Left ventricle myocardium inferior (tissue), 1 donor: ENCODE data around the gene BIVM. TPM values are rescaled to one million over a fixed set of nuclear protein-coding genes. Genes with fewer than 3 reads are reported as not detected.

Experiments
- DNase-seq: peaks from one replicate; pipeline ENCODE4 v3.0.0-alpha.2; 2020
- H3K27ac ChIP-seq: fragments of 200-600 bp; replicated peaks from 2 replicates; pipeline ENCODE4 v1.8.0; 2021
- H3K27me3 ChIP-seq: fragments of 200-600 bp; 2 replicates; pipeline ENCODE4 v1.8.0; 2021; ENCODE audit warnings: low read depth
- H3K36me3 ChIP-seq: fragments of 200-600 bp; 2 replicates; pipeline ENCODE4 v1.8.0; 2021
- H3K4me1 ChIP-seq: fragments of 200-600 bp; 2 replicates; pipeline ENCODE4 v1.8.0; 2021
- H3K4me3 ChIP-seq: fragments of 200-600 bp; 2 replicates; pipeline ENCODE4 v1.8.0; 2021; ENCODE audit warnings: mild to moderate bottlenecking, moderate library complexity
- H3K9me3 ChIP-seq: fragments of 200-600 bp; replicated peaks from 2 replicates; pipeline ENCODE4 v1.8.0; 2021
- intact Hi-C: fragments of 100-400 bp; cut with micrococcal nuclease; formaldehyde crosslinking; loops from one replicate; pipeline ENCODE4 v1.11.0; 2022
- total RNA-seq: library from RNA; stranded (reverse); fragmentation: NEBNext Ultra II Directional; extraction: Animal tissue kit (Norgen Biotek cat#: 25700); gene quantifications from one replicate; pipeline ENCODE4 v1.2.1, GENCODE V29; 2021
- TF ChIP-seq, protein P1 (sequence below): fragments of 200-600 bp; IDR thresholded peaks from 2 replicates; pipeline ENCODE4 v1.8.0; 2021; ENCODE audit warnings: antibody characterized with exemption, mild to moderate bottlenecking, borderline replicate concordance
- donor health status: DM: no; HTN: yes; CAD: no; lungs with severe emphysema.

BIVM gene
- total RNA-seq, 1 donor from 2014 or later, result 37.5 TPM

DNA sequence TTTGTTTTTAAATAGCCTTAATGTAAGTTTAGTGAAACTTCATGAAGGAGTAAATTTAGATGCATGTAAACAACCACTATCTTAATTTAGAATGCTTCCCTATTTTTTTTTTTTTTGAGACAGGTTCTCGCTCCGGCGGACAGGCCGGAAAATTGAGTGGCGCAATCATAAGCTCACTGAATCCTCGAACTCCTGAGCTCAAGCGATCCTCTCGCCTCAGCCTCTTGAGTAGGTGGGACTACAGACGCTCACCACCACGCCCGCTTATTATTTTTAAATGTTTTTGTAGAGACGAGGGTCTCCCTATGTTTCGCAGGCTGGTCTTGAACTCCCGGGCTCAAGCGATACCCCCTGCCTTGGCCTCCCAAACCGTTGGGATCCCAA lies 26.9 kb upstream of the BIVM start:
- intact Hi-C loops, result no loop called here

DNA sequence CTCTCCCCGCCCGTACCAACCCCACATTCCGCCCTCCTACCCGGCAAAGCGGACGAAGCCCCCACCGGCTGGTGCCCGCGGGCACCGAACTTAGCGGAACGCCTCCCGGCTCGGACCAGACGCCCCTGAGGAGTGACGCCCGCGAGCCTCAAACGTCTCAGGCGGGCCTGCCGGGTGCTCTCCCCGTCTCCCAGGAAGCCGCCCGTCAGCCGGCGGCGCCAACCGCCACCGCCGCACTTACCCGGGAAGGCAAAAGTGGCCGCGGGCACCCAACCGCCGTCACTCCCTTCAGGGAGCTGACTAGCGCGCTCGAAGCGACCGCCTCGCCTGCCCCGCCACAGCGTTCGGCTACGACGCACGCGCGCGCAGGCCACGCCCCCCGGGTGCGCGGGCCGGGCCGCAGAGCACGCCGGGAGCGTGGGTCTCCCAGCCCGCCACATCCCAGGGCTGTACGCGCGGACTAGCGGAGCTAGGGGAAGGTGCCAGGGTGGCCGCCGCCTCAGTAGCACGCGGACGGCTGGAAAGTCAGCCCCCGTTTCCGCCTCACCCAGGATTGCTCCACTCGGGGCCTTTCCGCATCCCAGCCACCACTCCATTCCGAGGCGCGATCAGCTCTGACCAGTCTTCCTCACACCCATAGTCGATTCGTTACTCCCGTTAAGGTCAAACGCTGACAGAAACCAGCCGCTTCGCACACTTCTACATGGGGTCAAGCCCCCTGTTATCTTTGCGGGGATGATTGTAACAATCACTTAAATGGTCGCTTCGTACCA lies 25.3 kb upstream of the BIVM start, which contains the start of gene TEX30:
TEX30 (minus strand) TSS at position 346 of the 773 bp plus-strand sequence. CDS start 3,760 bp downstream, outside the sequence.
- Histone ChIP-seq H3K4me1 (peaks cover 18% of the 10 kb centered on the region), H3K27me3 (no peaks in the 10 kb centered on the region), H3K36me3 (no peaks in the 10 kb centered on the region), H3K27ac (peak within 1 kb of the TSS; percentile 85), H3K9me3 (no peaks in the 10 kb centered on the region), H3K4me3 (peak within 1 kb of the TSS; percentile 93)
- intact Hi-C loops, result no loop called here
- TF ChIP-seq, protein P1, sequence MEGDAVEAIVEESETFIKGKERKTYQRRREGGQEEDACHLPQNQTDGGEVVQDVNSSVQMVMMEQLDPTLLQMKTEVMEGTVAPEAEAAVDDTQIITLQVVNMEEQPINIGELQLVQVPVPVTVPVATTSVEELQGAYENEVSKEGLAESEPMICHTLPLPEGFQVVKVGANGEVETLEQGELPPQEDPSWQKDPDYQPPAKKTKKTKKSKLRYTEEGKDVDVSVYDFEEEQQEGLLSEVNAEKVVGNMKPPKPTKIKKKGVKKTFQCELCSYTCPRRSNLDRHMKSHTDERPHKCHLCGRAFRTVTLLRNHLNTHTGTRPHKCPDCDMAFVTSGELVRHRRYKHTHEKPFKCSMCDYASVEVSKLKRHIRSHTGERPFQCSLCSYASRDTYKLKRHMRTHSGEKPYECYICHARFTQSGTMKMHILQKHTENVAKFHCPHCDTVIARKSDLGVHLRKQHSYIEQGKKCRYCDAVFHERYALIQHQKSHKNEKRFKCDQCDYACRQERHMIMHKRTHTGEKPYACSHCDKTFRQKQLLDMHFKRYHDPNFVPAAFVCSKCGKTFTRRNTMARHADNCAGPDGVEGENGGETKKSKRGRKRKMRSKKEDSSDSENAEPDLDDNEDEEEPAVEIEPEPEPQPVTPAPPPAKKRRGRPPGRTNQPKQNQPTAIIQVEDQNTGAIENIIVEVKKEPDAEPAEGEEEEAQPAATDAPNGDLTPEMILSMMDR, result no peak
- DNase-seq, result peak; percentile 85

More for the DNA sequence above, 26.9 kb upstream of the BIVM start:
- Histone ChIP-seq H3K4me3 (peak overlapping the region; percentile 93), H3K4me1 (peaks cover 18% of the 10 kb centered on the region), H3K27ac (no peak overlapping the region), H3K27me3 (no peaks in the 10 kb centered on the region), H3K9me3 (no peaks in the 10 kb centered on the region), H3K36me3 (no peaks in the 10 kb centered on the region)
- DNase-seq, result no peak
- TF ChIP-seq, protein P1, result no peak

DNA sequence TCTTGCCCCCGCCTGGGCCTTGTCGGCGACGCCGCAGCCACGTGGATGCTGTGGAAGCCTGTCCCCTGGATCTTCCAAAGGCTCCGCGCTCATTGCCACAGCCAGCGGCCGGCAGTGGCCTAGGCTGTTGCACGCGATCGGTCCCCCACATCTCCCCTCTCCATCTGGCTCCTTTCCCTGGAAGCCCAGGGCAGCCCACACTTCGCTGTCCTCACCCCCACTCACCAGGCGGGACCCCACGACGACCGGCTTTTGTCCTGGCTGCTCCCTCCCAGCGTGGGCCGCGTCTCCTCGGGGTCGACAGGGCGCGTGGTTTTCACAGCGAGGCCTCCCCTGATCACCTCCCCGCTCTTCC lies 24.7 kb upstream of the BIVM start:
- Histone ChIP-seq H3K9me3 (no peaks in the 10 kb centered on the region), H3K27ac (peak overlapping the region; percentile 85), H3K4me3 (peak overlapping the region; percentile 93), H3K36me3 (no peaks in the 10 kb centered on the region), H3K27me3 (no peaks in the 10 kb centered on the region), H3K4me1 (peaks cover 18% of the 10 kb centered on the region)
- no peak for DNase-seq
- intact Hi-C loops, result no loop called here
- TF ChIP-seq, protein P1, result no peak

DNA sequence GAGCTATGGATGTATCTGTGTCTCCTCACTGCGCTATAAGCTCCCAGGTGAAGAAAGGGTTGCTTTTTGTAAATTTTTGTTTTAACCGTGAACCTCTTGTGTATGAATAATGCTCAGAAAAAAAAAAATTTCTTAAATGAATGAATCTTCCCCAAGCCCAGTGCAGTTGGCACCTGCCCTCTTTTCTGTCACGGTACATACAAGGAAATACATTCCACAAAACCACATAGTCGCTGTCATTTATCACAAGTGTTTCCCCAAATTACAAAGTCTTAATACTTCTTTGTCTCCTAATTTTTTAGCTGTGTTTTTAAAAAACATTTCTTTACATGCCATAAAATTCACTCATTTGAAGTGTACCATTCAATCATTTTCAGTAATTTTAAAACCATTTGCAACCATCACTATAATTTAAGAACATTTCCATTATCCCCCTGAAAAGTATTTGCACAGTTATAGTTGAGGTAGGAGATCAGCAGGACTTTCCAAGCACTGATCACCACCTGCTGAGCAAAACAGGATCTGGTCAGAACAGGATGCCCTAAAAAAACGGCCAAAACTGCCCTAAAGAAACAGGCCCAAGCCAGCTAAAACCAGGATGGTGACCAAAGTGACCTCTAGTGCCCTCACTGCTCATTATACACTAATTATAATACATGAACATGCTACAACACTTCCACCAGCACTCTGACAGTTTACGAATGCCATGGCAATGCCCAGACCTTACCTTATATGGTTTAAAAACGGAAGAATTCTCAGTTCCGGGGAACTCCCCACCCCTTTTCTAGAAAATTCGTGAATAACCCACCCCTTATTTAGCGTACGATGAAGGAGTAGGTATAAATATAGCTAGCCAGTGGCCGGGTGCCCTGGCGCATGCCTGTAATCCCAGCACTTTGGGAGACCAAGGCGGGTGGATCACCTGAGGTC lies 24.1 kb upstream of the BIVM start:
- intact Hi-C loops, result no loop called here
- H3K4me3 ChIP-seq, result peak overlapping the region; percentile 93
- DNase-seq, result no peak
- H3K36me3 ChIP-seq, result no peaks in the 10 kb centered on the region
- TF ChIP-seq, protein P1, result no peak
- peaks cover 18% of the 10 kb centered on the region for H3K4me1 ChIP-seq
- no peak overlapping the region for H3K27ac ChIP-seq
- H3K27me3 ChIP-seq, result no peaks in the 10 kb centered on the region
- H3K9me3 ChIP-seq, result no peaks in the 10 kb centered on the region

DNA sequence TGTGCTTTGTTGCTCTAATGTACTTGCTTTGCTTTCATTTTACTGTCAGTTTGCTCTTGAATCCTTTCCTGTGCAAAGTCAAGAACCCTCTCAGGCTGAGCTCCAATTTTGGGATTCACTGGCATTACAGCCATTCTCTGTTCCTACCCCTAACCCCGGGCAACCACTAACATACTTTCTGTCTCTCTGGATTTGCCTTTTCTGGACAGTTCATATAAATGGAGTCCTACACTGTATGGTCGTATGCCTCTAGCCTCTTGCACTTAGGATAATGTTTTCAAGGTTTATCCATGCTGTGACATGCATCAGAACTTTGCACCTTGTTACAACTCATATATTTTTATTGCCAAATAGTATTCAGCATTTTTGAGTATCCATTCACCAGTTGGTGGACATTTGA lies 22.6 kb upstream of the BIVM start:
- intact Hi-C loops, result no loop called here
- H3K4me3 ChIP-seq, result no peak overlapping the region
- peaks cover 18% of the 10 kb centered on the region for H3K4me1 ChIP-seq
- no peak for DNase-seq
- H3K27ac ChIP-seq, result no peak overlapping the region
- TF ChIP-seq, protein P1, result no peak
- H3K9me3 ChIP-seq, result no peaks in the 10 kb centered on the region
- H3K27me3 ChIP-seq, result no peaks in the 10 kb centered on the region
- H3K36me3 ChIP-seq, result no peaks in the 10 kb centered on the region
